HG02938 (cell line): ENCODE results near the gene TLCD2.
"Not testable (repeated sequence)": the region's sequence is repeated elsewhere in the genome, so short reads cannot be mapped to it uniquely, and the experiment has no call there.

Experiments
- ATAC-seq: cut with Tn5 transposase; IDR thresholded peaks from one replicate; pipeline ENCODE4 v1.9.1; 2021; ENCODE audit warnings: mild to moderate bottlenecking, moderate library complexity; ENCODE audit not compliant: unreplicated experiment

TLCD2 gene

GRCh38 chr17:1736348-1737281 lies 26.4 kb upstream of the TLCD2 start:
- no peak for ATAC-seq

DNA sequence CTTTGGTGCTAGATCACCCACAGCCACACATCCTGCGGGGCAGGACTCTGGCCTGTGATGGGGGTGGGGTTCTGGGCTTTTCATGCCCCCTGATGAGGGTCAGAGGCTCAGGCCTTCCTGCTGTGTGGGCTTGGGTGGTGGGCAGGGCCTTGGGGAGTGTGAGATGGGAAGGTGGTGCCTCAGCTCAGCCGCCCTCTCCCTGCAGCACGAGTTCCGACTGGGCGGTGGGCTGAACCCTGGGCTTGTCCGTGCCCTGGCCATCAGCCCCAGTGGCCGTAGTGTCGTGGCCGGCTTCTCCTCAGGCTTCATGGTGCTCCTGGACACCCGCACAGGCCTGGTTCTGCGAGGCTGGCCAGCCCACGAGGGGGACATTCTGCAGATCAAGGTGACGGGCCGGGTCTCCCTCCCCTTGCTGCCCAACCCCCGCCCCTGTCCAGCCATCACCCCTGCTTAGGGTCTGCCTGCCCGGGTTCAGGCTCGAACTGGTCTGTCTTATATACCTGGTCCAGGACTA lies 25.7 kb upstream of the TLCD2 start:
- ATAC-seq: no peak

- no peak for ATAC-seq
Observed at GRCh38 chr17:1735418-1735817, 25.2 kb upstream of the TLCD2 start.

GRCh38 chr17:1733759-1734158 lies 23.6 kb upstream of the TLCD2 start:
- ATAC-seq: no peak

DNA sequence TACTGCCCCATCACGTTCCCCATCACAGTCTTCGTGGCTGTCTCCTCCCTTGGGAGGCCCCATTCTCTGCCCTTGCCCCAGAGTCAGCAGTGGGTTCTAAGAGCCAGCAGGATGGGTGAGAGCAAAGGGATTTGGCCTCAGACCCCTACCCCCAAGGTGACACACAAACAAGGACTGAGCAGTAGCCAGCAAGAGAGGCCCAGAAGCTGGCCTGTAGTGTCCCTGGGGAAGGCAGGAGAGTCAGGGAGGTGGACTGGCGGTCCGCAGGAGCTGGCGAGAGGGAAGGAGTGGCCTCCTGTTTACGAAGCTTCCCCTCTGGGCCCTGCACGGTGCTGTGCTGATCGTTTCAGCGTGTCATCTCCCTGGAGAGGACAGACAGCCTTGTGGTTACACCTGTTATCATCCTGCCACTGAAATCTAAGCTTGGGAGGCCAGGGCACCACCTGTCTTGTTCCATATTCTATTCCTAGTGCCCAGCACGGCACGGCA lies 22.7 kb upstream of the TLCD2 start:
- no peak for ATAC-seq

DNA sequence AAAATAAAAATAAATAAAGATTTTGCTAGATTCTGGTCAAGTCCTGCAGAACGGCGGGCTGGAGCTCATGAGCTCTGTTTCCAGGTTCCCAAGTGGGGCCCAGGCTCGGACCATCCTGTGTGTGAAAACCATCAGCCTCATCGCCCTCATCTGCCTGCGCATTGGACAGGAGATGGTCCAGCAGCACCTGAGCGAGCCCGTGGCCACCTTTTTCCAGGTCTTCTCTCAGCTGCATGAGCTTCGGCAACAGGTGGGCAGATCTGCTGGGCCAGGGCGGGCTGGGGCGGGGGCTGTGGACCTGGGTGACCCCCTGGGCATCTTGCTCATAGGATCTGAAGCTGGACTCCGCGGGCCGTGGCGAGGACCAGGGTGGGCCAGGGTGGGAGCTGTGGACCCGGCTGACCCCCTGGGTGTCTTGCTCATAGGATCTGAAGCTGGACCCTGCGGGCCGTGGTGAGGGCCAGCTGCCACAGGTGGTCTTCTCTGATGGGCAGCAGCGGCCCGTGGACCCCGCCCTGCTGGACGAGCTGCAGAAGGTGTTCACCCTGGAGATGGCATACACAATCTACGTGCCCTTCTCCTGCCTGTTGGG lies 22.2 kb upstream of the TLCD2 start:
- ATAC-seq: no peak

- no peak for ATAC-seq
Observed at GRCh38 chr17:1731194-1731506, 21.0 kb upstream of the TLCD2 start.

- no peak for ATAC-seq
Observed at GRCh38 chr17:1730326-1731193, 20.4 kb upstream of the TLCD2 start.

DNA sequence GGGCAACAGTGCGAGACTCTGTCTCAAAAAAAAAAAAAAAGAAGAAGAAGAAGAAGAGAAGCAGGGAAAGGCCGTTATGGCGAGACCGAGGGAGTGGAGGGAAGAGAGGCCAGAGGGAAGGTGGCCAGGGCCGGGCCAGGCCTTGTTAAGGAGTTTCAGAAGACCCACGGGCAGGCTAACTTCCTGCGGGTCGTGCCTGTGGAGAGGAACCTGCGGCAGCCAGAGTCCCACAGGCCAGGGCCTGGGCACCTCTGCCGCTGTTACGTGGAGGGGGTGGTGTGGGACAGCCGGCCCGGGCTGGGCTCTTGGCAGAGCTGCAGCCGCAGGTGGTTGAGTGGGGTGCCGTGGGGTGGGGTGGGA lies 19.8 kb upstream of the TLCD2 start:
- ATAC-seq: no peak

- ATAC-seq: no peak
Observed at GRCh38 chr17:1727876-1728630, 17.9 kb upstream of the TLCD2 start.

- no peak for ATAC-seq
Observed at GRCh38 chr17:1727258-1727789, 17.1 kb upstream of the TLCD2 start.

GRCh38 chr17:1726626-1727257 lies 16.6 kb upstream of the TLCD2 start:
- no peak for ATAC-seq

DNA sequence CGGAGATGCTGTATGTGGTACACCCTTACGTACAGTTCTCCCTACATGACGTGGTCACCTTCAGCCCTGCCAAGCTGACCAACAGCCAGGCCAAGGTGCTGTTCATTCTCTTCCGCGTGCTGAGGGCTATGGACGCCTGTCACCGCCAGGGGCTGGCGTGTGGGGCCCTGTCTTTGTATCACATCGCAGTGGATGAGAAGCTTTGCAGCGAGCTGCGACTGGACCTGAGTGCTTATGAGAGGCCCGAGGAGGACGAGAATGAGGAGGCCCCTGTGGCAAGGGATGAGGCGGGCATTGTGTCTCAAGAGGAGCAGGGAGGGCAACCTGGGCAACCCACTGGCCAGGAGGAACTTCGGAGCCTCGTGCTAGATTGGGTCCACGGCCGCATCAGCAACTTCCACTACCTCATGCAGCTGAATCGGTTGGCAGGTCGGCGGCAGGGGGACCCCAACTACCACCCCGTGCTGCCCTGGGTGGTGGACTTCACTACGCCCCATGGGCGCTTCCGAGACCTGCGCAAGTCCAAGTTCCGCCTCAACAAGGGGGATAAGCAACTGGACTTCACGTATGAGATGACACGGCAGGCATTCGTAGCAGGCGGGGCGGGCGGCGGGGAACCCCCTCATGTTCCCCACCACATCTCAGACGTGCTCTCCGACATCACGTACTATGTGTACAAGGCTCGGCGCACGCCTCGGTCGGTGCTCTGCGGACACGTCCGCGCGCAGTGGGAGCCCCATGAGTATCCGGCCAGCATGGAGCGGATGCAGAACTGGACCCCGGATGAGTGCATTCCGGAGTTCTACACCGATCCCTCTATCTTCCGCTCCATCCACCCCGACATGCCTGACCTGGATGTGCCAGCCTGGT lies 15.7 kb upstream of the TLCD2 start:
- no peak for ATAC-seq

GRCh38 chr17:1724869-1725641 lies 14.9 kb upstream of the TLCD2 start:
- ATAC-seq: peak; percentile 13

GRCh38 chr17:1724351-1724868 lies 14.2 kb upstream of the TLCD2 start, which contains the start of gene WDR81:
WDR81 (plus strand) TSS chr17:1724704; CDS start chr17:1724960, 256 bp downstream.
- ATAC-seq: peak; percentile 45

DNA sequence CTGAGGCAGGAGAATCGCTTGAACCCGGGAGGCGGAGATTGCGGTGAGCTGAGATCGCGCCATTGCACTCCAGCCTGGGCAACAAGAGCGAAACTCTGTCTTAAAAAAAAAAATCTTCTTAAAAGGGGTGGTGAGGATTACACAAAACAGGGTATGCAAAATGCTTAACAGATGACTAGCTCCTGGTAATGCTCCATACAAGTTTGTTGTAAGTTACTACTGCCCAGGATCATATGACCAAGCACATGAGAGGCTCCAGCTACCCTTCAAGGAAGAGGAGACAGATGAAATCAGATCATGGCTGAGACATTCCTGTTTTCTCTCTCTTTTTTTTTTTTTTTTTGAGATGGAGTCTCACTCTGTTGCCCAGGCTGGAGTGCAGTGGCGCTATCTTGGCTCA lies 11.8 kb upstream of the TLCD2 start:
- ATAC-seq: not testable (repeated sequence)

- ATAC-seq: no peak
Observed at GRCh38 chr17:1720856-1721386, 10.7 kb upstream of the TLCD2 start.
